Adrenal gland (tissue), 12 donors: ENCODE measurements around the gene AGTR2. TPM values are rescaled to one million over a fixed set of nuclear protein-coding genes. Genes with fewer than 3 reads are reported as not detected.

ENCODE experiments used
- DNase-seq, 7 donors: peaks; one replicate each; pipeline ENCODE4 v3.0.0-alpha.2; 2019 to 2020
- H3K27ac ChIP-seq, 5 donors: fragments of 200-600 bp; sonication (generic) in 4 of 5; 1 replicate in 3 of 5; 2 replicates in 2 of 5; pipeline versions ENCODE4 v1.5.1 to v1.8.0; 2016 to 2020; ENCODE audit warnings: mild to moderate bottlenecking in 1 of 5
- H3K27me3 ChIP-seq: fragments of 200-600 bp; 2 replicates; pipeline ENCODE4 v1.8.0; 2021
- H3K36me3 ChIP-seq, 2 donors: fragments of 200-600 bp; replicated peaks in 1 of 2; 1 replicate in 1 of 2; 2 replicates in 1 of 2; pipeline versions ENCODE4 v1.5.1 to v1.8.0; 2018 to 2022
- H3K4me1 ChIP-seq, 2 donors: fragments of 200-600 bp; replicated peaks in 1 of 2; 1 replicate in 1 of 2; 2 replicates in 1 of 2; pipeline versions ENCODE4 v1.5.1 to v1.8.0; 2018 to 2021
- H3K4me3 ChIP-seq, 4 donors: fragments of 200-600 bp; sonication (generic) in 3 of 4; one replicate each; pipeline ENCODE4 v1.5.1; 2016 to 2018
- H3K9me3 ChIP-seq, 3 donors: fragments of 200-600 bp; sonication (generic) in 1 of 3; replicated peaks in 1 of 3; 1 replicate in 2 of 3; 2 replicates in 1 of 3; pipeline versions ENCODE4 v1.5.1 to v1.8.0; 2016 to 2021
- POLR2A ChIP-seq, 2 donors: fragments of 450-650 bp; IDR thresholded peaks; one replicate each; pipeline ENCODE4 v1.6.1; 2017; ENCODE audit warnings: antibody characterized with exemption in 2 of 2, mild to moderate bottlenecking in 2 of 2, moderate library complexity in 1 of 2
- WGBS, 4 donors: extraction: QIAGEN DNeasy Blood & Tissue Kit in 2 of 4; methylation state at CpG; one replicate each; pipeline versions ENCODE4 v1.1.5 to v1.1.7; 2013 to 2017; 5-methylcytosine and 5-hydroxymethylcytosine counted together
- intact Hi-C, 2 donors: fragments of 100-400 bp; cut with DNase I; formaldehyde crosslinking; loops; one replicate each; pipeline versions ENCODE4 v1.14.1 to v1.15.0; 2022 to 2023
- polyA plus RNA-seq, 3 donors: library from polyadenylated mRNA; stranded (reverse); fragments of 200-250 nt in 2 of 3; fragments of 350-450 nt in 1 of 3; fragmentation: Illumina TruSeq in 1 of 3; extraction: RNeasy Lipid Tissue Mini Kit (QIAGEN cat#74804) in 1 of 3; gene quantifications; one replicate each; pipeline ENCODE4 v1.2.3, GENCODE V29; 2013 to 2014
- total RNA-seq, 9 donors: library from RNA; depleted of rRNA in 4 of 9; stranded (reverse); fragments of >200 nt in 4 of 9; fragments of 120-200 nt in 1 of 9; fragmentation: NEBNext Ultra II Directional in 1 of 9; extraction: Animal tissue kit (Norgen Biotek cat#: 25700) in 1 of 9; gene quantifications; one replicate each; pipeline versions ENCODE4 v1.1.0 to v1.2.4, GENCODE V29; 2013 to 2023
- TF ChIP-seq, protein P1 (sequence below), 6 experiments: fragments of 450-650 bp in 4 of 6; fragments of 200-600 bp in 2 of 6; sonication (generic) in 1 of 6; IDR thresholded peaks; 1 replicate in 5 of 6; 2 replicates in 1 of 6; pipeline versions ENCODE4 v1.5.1 to v1.8.0; 2016 to 2021; ENCODE audit warnings: antibody characterized with exemption in 6 of 6, mild to moderate bottlenecking in 2 of 6, moderate library complexity in 1 of 6
- donor health status: healthy with polysubstance abuse.
- donor health status: Bipolar disorder and iron deficiency.
- donor health status: DM: yes; HTN: yes; CAD: no.
- donor health status: DM: no; HTN: no; CAD: no.
- donor health status: DM: no; HTN: no; CAD: no.
- donor health status: DM: yes; HTN: yes; CAD: no.

The AGTR2 gene
- total and polyA plus RNA-seq, 12 donors = 0.03 to 22.3 (median 0.40) TPM; not detected in 2

- Histone ChIP-seq H3K9me3 (no peaks in the 10 kb centered on the region), H3K4me3 (no peak overlapping the region), H3K27me3 (peaks cover under 1% of the 10 kb centered on the region), H3K4me1 (no peaks in the 10 kb centered on the region), H3K36me3 (no peaks in the 10 kb centered on the region), H3K27ac (no peak overlapping the region)
- WGBS, 4 donors = 49 to 71% (median 61%) methylated on average over 8 to 9 of the region's 9 CpGs
- DNase-seq = no peak
- intact Hi-C loops = no loop called here
- TF ChIP-seq, protein P1, sequence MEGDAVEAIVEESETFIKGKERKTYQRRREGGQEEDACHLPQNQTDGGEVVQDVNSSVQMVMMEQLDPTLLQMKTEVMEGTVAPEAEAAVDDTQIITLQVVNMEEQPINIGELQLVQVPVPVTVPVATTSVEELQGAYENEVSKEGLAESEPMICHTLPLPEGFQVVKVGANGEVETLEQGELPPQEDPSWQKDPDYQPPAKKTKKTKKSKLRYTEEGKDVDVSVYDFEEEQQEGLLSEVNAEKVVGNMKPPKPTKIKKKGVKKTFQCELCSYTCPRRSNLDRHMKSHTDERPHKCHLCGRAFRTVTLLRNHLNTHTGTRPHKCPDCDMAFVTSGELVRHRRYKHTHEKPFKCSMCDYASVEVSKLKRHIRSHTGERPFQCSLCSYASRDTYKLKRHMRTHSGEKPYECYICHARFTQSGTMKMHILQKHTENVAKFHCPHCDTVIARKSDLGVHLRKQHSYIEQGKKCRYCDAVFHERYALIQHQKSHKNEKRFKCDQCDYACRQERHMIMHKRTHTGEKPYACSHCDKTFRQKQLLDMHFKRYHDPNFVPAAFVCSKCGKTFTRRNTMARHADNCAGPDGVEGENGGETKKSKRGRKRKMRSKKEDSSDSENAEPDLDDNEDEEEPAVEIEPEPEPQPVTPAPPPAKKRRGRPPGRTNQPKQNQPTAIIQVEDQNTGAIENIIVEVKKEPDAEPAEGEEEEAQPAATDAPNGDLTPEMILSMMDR (IDR thresholded peaks at IDR 0.05) = no peak
- TF ChIP-seq POLR2A (IDR thresholded peaks at IDR 0.05) = no peak
Measured at GRCh38 chrX:116172976-116173375, 2.4 kb downstream of the AGTR2 start.

- H3K4me3 ChIP-seq = no peak overlapping the region
- no peak for TF ChIP-seq POLR2A (IDR thresholded peaks at IDR 0.05)
- TF ChIP-seq, protein P1 (IDR thresholded peaks at IDR 0.05) = no peak
- DNase-seq = no peak
- H3K9me3 ChIP-seq = no peaks in the 10 kb centered on the region
- WGBS, 4 donors = 78 to 87% (median 82%) methylated on average over 1 of the region's 1 CpG; no CpG with 5 or more reads in 1 of the 4 donors
- no peaks in the 10 kb centered on the region for H3K27me3 ChIP-seq
- H3K27ac ChIP-seq = no peak overlapping the region
- no peaks in the 10 kb centered on the region for H3K4me1 ChIP-seq
- H3K36me3 ChIP-seq = no peaks in the 10 kb centered on the region
- intact Hi-C loops = no loop called here
Measured at GRCh38 chrX:116181300-116181699, 10.8 kb downstream of the AGTR2 start.

GRCh38 chrX:116185163-116185562 is 14.6 kb downstream of the AGTR2 start:
- no peak for TF ChIP-seq POLR2A (IDR thresholded peaks at IDR 0.05)
- TF ChIP-seq, protein P1 (IDR thresholded peaks at IDR 0.05) = no peak
- H3K27ac ChIP-seq = no peak overlapping the region
- H3K9me3 ChIP-seq = no peaks in the 10 kb centered on the region
- H3K36me3 ChIP-seq = no peaks in the 10 kb centered on the region
- H3K27me3 ChIP-seq = no peaks in the 10 kb centered on the region
- intact Hi-C loops = no loop called here
- H3K4me3 ChIP-seq = no peak overlapping the region
- no peaks in the 10 kb centered on the region for H3K4me1 ChIP-seq
- no peak for DNase-seq

DNA sequence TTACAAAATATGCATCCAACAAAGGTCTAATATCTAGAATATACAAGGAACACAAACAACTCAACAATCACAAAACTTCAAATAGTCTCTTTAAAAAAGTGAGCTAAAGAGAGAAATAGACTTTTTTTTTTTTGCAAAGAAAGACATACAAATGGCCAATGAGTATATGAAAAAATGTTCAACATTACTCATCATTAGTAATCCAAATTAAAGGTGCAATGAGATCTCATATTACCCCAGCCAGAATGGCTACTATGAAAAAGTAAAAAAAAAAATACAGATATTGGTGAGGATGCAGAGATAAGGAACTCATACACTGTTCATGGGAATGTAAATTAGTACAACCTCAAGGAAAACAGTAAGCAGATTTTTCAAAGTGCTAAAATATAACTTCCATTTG is 24.1 kb downstream of the AGTR2 start:
- Histone ChIP-seq H3K4me1 (no peaks in the 10 kb centered on the region), H3K9me3 (no peaks in the 10 kb centered on the region), H3K36me3 (no peaks in the 10 kb centered on the region), H3K4me3 (no peak overlapping the region), H3K27ac (no peak overlapping the region), H3K27me3 (no peaks in the 10 kb centered on the region)
- intact Hi-C loops = no loop called here
- DNase-seq = no peak
- TF ChIP-seq, protein P1 (IDR thresholded peaks at IDR 0.05) = no peak
- no peak for TF ChIP-seq POLR2A (IDR thresholded peaks at IDR 0.05)
